Measurements from ENCODE around the gene STX12.
"Not testable (repeated sequence)": the region's sequence is repeated elsewhere in the genome, so short reads cannot be mapped to it uniquely, and the experiment has no call there.

Gene STX12

DNA sequence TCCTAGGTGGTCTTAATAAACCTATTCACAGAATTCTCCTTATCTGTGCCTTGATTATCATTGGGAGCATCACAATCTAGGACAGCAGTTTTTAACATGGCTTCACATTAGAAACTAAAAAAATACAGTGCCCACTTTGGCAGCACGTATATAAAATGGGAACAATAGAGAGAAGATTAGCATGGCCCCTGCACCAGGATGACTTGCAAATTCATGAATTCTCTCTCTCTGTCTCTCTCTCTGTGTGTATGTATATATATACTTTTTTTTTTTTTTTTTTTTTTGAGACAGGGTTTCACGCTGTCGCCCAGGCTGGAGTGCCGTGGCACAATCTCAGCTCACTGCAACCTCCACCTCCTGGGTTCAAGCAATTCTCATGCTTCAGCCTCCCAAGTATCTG is 51.4 kb downstream of the STX12 start:
- in situ Hi-C loops (cut with MboI; ENCODE audit: low sequenced_read_pairs, unreplicated experiment) = no loop called here
- DNase-seq (ENCODE audit: low spot score) = no peak
- TF ChIP-seq, protein P1, sequence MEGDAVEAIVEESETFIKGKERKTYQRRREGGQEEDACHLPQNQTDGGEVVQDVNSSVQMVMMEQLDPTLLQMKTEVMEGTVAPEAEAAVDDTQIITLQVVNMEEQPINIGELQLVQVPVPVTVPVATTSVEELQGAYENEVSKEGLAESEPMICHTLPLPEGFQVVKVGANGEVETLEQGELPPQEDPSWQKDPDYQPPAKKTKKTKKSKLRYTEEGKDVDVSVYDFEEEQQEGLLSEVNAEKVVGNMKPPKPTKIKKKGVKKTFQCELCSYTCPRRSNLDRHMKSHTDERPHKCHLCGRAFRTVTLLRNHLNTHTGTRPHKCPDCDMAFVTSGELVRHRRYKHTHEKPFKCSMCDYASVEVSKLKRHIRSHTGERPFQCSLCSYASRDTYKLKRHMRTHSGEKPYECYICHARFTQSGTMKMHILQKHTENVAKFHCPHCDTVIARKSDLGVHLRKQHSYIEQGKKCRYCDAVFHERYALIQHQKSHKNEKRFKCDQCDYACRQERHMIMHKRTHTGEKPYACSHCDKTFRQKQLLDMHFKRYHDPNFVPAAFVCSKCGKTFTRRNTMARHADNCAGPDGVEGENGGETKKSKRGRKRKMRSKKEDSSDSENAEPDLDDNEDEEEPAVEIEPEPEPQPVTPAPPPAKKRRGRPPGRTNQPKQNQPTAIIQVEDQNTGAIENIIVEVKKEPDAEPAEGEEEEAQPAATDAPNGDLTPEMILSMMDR (IDR thresholded peaks at IDR 0.05; ENCODE audit: borderline replicate concordance, control extremely low read depth, extremely low read depth, insufficient read depth, missing control alignments) = no peak

DNA sequence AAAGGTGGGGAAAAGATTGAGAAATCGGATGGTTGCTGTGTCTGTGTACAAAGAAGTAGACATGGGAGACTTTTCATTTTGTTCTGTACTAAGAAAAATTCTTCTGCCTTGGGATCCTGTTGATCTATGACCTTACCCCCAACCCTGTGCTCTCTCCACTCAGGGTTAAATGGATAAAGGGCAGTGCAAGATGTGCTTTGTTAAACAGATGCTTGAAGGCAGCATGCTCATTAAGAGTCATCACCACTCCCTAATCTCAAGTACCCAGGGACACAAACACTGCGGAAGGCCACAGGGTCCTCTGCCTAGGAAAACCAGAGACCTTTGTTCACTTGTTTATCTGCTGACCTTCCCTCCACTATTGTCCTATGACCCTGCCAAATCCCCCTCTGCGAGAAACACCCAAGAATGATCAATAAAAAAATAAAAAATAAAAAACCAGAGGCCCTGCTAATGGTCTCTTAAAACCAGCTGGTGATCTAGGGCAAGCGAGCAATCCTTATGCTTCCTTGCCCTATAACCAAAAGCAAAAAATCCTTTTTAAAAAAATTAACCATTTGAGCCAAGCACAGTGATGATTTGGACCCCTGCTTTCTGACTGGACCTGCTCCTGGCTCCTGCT is 56.4 kb downstream of the STX12 start:
- DNase-seq (ENCODE audit: low spot score); in situ Hi-C loops (cut with MboI; ENCODE audit: low sequenced_read_pairs, unreplicated experiment): not testable (repeated sequence)

DNA sequence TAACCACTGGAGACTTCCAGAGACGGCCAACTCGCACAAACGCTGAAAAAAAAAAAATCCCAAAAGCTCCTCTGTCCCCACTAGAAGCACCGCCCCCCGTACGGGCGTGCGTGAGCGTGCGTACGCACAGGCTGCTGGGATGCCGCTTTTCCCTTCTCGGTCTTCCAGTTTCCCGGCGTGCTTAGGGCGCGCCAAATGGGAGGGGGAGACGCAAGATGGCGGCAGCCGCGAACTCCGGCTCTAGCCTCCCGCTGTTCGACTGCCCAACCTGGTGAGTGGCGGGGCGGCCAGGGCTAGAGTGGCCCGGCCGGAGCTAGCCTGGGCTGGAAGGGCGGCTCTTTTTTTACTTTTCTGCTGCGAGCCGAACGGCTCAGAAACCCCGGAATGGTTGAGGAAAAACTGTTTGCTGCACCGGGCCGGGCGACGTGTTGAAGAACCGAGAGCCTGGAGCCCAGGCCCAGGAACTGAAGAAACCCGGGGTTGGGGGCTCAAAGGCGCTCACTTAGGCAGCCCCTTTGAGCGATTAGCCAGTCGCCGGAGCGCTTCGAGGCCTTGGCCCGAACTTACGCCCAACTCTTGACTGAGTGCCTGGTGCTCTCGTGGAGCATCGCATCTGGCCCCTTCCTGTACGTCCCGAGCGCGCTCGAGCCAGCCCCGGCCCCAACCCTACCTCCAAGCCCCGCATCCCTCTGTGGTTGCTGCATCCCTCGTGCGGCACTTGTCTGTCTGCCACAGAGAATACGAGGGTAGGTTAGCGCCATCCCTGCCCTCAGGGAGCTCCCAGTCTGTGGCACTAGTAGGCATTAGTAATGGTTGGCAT is 57.8 kb downstream of the STX12 start, which contains the start of gene PPP1R8:
PPP1R8 (plus strand) TSS at position 162 of the 820 bp plus-strand sequence; CDS start at position 216, 54 bp downstream.
- in situ Hi-C loops (cut with MboI; ENCODE audit: low sequenced_read_pairs, unreplicated experiment) = no loop called here
- peak; percentile 93 for DNase-seq (ENCODE audit: low spot score)
- TF ChIP-seq, protein P1 (IDR thresholded peaks at IDR 0.05; ENCODE audit: borderline replicate concordance, control extremely low read depth, extremely low read depth, insufficient read depth, missing control alignments) = no peak

DNA sequence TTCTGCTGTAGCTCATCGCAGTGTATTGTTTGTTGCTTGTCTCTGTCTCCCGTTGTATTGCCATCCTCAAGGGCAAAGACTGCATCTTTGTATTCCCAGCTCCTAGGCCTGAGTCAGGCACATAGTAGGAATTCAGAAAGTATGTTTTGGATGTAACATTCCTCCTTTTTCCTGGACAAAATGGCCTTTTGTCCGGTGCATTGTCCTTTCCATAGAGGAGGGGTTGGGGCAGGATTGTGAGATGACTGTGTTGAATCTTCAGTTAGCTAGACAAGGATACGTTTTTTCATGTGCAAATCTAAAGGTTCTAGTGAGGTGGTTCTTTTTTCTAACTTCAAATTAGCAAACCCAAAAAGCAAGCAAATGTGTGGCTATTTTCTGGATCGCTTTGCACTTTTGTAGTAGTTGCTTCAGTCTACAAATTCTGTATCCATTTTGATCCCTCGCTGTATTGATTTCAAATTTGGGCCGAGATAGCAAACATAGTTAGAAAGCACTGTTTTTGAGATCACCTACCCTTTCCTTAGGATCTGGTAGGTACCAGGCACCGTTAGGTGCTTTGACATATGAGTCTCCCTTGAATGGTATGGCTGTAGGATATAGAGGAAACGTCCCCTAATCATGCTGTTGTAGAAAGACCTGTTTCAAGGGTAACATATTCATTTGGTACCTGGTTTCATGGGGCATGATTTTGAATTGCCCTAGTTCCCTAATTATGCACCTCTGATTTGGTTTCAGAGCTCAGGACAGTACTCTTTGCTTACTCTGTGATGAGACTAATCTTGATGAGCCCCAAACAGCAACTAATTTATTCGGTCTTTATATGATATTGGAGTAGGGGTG is 58.8 kb downstream of the STX12 start:
- in situ Hi-C loops (cut with MboI; ENCODE audit: low sequenced_read_pairs, unreplicated experiment) = no loop called here
- DNase-seq (ENCODE audit: low spot score) = no peak
- TF ChIP-seq, protein P1 (IDR thresholded peaks at IDR 0.05; ENCODE audit: borderline replicate concordance, control extremely low read depth, extremely low read depth, insufficient read depth, missing control alignments) = no peak

DNA sequence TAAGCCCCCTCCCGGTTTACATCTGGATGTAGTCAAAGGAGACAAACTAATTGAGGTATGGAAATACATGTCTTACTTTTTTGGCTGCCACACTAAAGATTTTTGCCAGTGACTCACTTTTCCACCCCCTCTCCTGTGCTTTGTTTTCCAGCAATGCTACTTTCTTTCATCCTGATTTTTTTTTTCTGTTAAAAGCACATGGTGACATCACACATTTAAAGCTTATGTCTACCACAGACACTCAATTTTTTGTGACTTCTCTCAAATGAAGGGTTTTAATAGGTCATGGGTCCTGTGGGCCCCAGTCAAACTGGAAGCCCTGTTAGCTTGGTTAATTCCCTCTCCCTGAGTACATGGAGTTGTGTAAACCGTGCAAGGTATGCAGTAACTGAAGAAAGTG is 59.7 kb downstream of the STX12 start:
- no peak for DNase-seq (ENCODE audit: low spot score)
- TF ChIP-seq, protein P1 (IDR thresholded peaks at IDR 0.05; ENCODE audit: borderline replicate concordance, control extremely low read depth, extremely low read depth, insufficient read depth, missing control alignments) = no peak
- in situ Hi-C loops (cut with MboI; ENCODE audit: low sequenced_read_pairs, unreplicated experiment) = no loop called here

DNA sequence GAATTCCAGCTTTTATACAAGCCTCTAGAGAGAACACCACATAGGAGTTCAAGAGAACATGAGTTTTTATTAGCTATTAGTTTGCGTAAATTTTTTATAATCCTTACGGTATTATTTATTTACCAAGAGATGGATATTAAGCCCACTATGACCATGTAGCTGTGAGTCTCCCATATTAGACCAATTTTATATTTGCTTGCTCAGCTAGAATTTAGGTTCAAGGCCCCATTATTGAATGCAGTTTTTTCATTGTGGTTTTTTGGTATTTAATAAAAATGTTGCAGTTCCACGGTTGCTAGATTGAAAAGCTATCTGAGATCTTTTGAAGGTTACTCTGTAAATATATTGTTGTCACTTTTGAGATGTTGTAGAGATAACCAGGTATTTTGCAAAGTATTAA is 60.5 kb downstream of the STX12 start:
- in situ Hi-C loops (cut with MboI; ENCODE audit: low sequenced_read_pairs, unreplicated experiment) = no loop called here
- TF ChIP-seq, protein P1 (IDR thresholded peaks at IDR 0.05; ENCODE audit: borderline replicate concordance, control extremely low read depth, extremely low read depth, insufficient read depth, missing control alignments) = no peak
- no peak for DNase-seq (ENCODE audit: low spot score)
